CD4-positive, alpha-beta memory T cell (primary cell): Measurements from ENCODE around the gene HERC4. TPM values are rescaled to one million over a fixed set of nuclear protein-coding genes. Genes with fewer than 3 reads are reported as not detected.
"Not testable (repeated sequence)": the region's sequence is repeated elsewhere in the genome, so short reads cannot be mapped to it uniquely, and the experiment has no call there.

Source experiments
- CTCF ChIA-PET: fragments of 350-600 bp; sonication (Branson Sonifier 250); formaldehyde crosslinking; loops from one replicate; lab custom pipeline; 2021; ENCODE audit warnings: inconsistent platforms; ENCODE audit not compliant: partially characterized antibody; lab: Charles Lee
- POLR2A ChIA-PET: fragments of 350-600 bp; sonication (Branson Sonifier 250); formaldehyde crosslinking; loops from one replicate; lab custom pipeline; 2021; ENCODE audit not compliant: partially characterized antibody; lab: Charles Lee
- DNase-seq, 5 donors: peaks; one replicate each; pipeline versions ENCODE4 v3.0.0 to v3.0.0-alpha.2; 2020 to 2022; ENCODE audit warnings: mixed read lengths in 1 of 5
- H3K27ac ChIP-seq: one replicate; pipeline ENCODE4 v1.7.0; 2013; ENCODE audit warnings: low read depth, low read length
- H3K27me3 ChIP-seq: 2 replicates; pipeline ENCODE4 v1.7.0; 2013; ENCODE audit warnings: mild to moderate bottlenecking, low read length, moderate library complexity; ENCODE audit not compliant: insufficient read depth
- H3K36me3 ChIP-seq: 2 replicates; pipeline ENCODE4 v1.7.0; 2013; ENCODE audit warnings: mild to moderate bottlenecking, low read length, moderate library complexity; ENCODE audit not compliant: insufficient read depth
- H3K4me1 ChIP-seq: 2 replicates; pipeline ENCODE4 v1.7.0; 2013; ENCODE audit warnings: mild to moderate bottlenecking, low read length, moderate library complexity; ENCODE audit not compliant: insufficient read depth
- H3K4me3 ChIP-seq, 2 donors: one replicate each; pipeline ENCODE4 v1.7.0; 2013; ENCODE audit warnings: low read length in 2 of 2, mild to moderate bottlenecking in 1 of 2
- H3K9me3 ChIP-seq, 2 donors: one replicate each; pipeline ENCODE4 v1.7.0; 2013; ENCODE audit warnings: low read length in 2 of 2, control low read depth in 1 of 2; ENCODE audit not compliant: control insufficient read depth in 1 of 2
- H3K27ac Mint-ChIP-seq, 7 donors: one replicate each; pipeline ENCODE4 v1.8.0; 2020 to 2021; ENCODE audit warnings: mixed read lengths in 7 of 7, mild to moderate bottlenecking in 6 of 7, inconsistent platforms in 3 of 7, moderate library complexity in 3 of 7
- H3K27me3 Mint-ChIP-seq, 2 donors: one replicate each; pipeline ENCODE4 v1.8.0; 2020 to 2021; ENCODE audit warnings: mixed read lengths in 2 of 2
- H3K36me3 Mint-ChIP-seq, 2 donors: one replicate each; pipeline ENCODE4 v1.8.0; 2020 to 2021; ENCODE audit warnings: mixed read lengths in 2 of 2, inconsistent platforms in 1 of 2, mild to moderate bottlenecking in 1 of 2
- H3K4me1 Mint-ChIP-seq, 4 donors: one replicate each; pipeline ENCODE4 v1.8.0; 2020 to 2021; ENCODE audit warnings: mixed read lengths in 4 of 4, mild to moderate bottlenecking in 1 of 4
- H3K4me3 Mint-ChIP-seq, 8 donors: one replicate each; pipeline ENCODE4 v1.8.0; 2020 to 2021; ENCODE audit warnings: mixed read lengths in 8 of 8, mild to moderate bottlenecking in 7 of 8, moderate library complexity in 6 of 8, inconsistent platforms in 3 of 8
- H3K9me3 Mint-ChIP-seq, 8 donors: one replicate each; pipeline ENCODE4 v1.8.0; 2020 to 2021; ENCODE audit warnings: mixed read lengths in 8 of 8, mild to moderate bottlenecking in 5 of 8, inconsistent platforms in 3 of 8, moderate library complexity in 1 of 8
- intact Hi-C: fragments of 100-400 bp; cut with micrococcal nuclease; formaldehyde crosslinking; loops from one replicate; pipeline ENCODE4 v1.15.1; 2023
- polyA plus RNA-seq, 2 donors: library from polyadenylated mRNA; unstranded; fragments of 300-500 nt; fragmentation: Illumina TruSeq; gene quantifications; one replicate each; pipeline ENCODE4 v1.2.3, GENCODE V29; 2021
- total RNA-seq, 2 experiments: library from RNA; stranded (reverse); gene quantifications; one replicate each; pipeline ENCODE4 v1.2.3, GENCODE V29; 2021

Gene HERC4
- total and polyA plus RNA-seq, 4 experiments from 2014 or later: 15.7 to 117 (median 66.1) TPM

GRCh38 chr10:68082872-68083271 is 7.8 kb upstream of the HERC4 start:
- no peak overlapping the region for H3K27ac ChIP-seq
- H3K27me3 ChIP-seq: no peaks in the 10 kb centered on the region
- H3K9me3 ChIP-seq: no peaks in the 10 kb centered on the region
- no peak overlapping the region for H3K4me3 ChIP-seq
- Mint-ChIP-seq H3K4me1 (peaks cover 0 to 2% (median 0%) of the 10 kb centered on the region in 4 donors), H3K36me3 (no peaks in the 10 kb centered on the region), H3K27me3 (peaks cover 4 to 5% of the 10 kb centered on the region in 2 donors), H3K27ac (no peak overlapping the region), H3K4me3 (no peak overlapping the region), H3K9me3 (no peaks in the 10 kb centered on the region)
- ChIA-PET POLR2A (no interaction called here), CTCF (no interaction called here)
- no peaks in the 10 kb centered on the region for H3K36me3 ChIP-seq
- intact Hi-C loops: no loop called here
- DNase-seq: no peak
- no peaks in the 10 kb centered on the region for H3K4me1 ChIP-seq

GRCh38 chr10:68081916-68082315 is 6.8 kb upstream of the HERC4 start:
- Mint-ChIP-seq H3K9me3 (no peaks in the 10 kb centered on the region), H3K4me3 (no peak overlapping the region), H3K27ac (no peak overlapping the region), H3K27me3 (peaks cover 4 to 5% of the 10 kb centered on the region in 2 donors), H3K36me3 (no peaks in the 10 kb centered on the region), H3K4me1 (peaks cover 0 to 2% (median 0%) of the 10 kb centered on the region in 4 donors)
- DNase-seq: no peak
- intact Hi-C loops: no loop called here
- H3K4me1 ChIP-seq: no peaks in the 10 kb centered on the region
- ChIA-PET CTCF (no interaction called here), POLR2A (no interaction called here)
- no peak overlapping the region for H3K4me3 ChIP-seq
- no peaks in the 10 kb centered on the region for H3K36me3 ChIP-seq
- no peak overlapping the region for H3K27ac ChIP-seq
- H3K9me3 ChIP-seq: no peaks in the 10 kb centered on the region
- no peaks in the 10 kb centered on the region for H3K27me3 ChIP-seq

DNA sequence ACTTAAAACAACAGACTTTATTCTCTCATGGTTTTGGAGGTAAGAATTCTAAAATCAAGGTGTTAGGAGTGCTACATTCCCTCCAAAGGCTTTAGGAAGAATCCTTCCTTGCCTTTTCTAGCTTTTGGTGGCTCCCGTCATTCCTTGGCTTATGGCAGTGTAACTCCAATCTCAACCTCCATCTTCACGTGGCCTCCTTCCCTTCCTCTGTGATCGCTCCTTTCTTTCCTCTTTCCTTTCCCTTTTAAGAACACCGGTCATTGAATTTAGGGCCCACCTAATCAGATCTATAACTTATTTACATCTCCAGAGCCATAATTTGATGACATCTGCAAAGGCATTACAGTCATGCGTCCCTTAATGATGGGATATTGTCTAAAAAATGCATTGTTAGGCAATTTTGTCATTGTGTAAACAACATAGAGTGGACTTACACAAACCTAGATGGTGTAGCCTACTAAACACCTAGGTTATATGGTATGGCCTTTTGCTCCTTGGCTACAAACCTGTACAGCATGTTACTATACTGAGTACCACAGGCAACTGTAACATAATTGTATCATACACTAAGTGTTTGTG is 5.9 kb upstream of the HERC4 start:
- Histone ChIP-seq H3K27me3 (no peaks in the 10 kb centered on the region), H3K4me1 (no peaks in the 10 kb centered on the region), H3K4me3 (no peak overlapping the region), H3K27ac (no peak overlapping the region), H3K9me3 (no peaks in the 10 kb centered on the region), H3K36me3 (no peaks in the 10 kb centered on the region)
- Mint-ChIP-seq H3K36me3 (no peaks in the 10 kb centered on the region), H3K9me3 (no peaks in the 10 kb centered on the region), H3K4me3 (no peak overlapping the region), H3K27me3 (peaks cover 3 to 4% of the 10 kb centered on the region in 2 donors), H3K27ac (peak overlapping the region in 1 of 7 donors; percentile 45), H3K4me1 (peaks cover 0 to 1% (median 0%) of the 10 kb centered on the region in 4 donors)
- ChIA-PET POLR2A (no interaction called here), CTCF (no interaction called here)
- intact Hi-C loops: no loop called here
- no peak for DNase-seq

DNA sequence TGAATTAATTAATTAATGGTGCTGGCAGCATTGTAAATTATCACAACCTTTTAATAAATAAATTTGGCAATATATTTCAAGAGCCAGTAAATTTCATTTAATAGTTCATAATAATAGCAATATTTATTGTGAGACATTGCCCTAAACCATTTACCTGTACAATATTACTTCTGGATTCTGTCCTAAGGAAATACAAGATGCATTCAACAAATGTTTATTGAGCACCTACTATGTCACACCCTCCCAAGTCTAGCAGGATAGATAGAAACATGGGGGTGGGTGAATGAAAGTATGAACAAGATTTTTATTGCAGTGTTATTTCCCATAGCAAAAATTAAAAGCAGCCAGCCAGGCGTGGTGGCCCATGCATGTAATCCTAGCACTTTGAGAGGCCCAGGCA is 4.4 kb upstream of the HERC4 start:
- Histone ChIP-seq H3K9me3 (no peaks in the 10 kb centered on the region), H3K27ac (no peak overlapping the region), H3K4me3 (no peak overlapping the region), H3K27me3 (no peaks in the 10 kb centered on the region), H3K4me1 (peaks cover 5% of the 10 kb centered on the region), H3K36me3 (no peaks in the 10 kb centered on the region)
- Mint-ChIP-seq H3K27ac (no peak overlapping the region), H3K27me3 (peaks cover 3 to 4% of the 10 kb centered on the region in 2 donors), H3K9me3 (no peaks in the 10 kb centered on the region), H3K4me3 (no peak overlapping the region), H3K36me3 (peaks cover 0 to 2% of the 10 kb centered on the region in 2 donors), H3K4me1 (peaks cover 5 to 8% (median 6%) of the 10 kb centered on the region in 4 donors)
- intact Hi-C loops: loop anchor here (10.0 kb wide), 1 partner anchor 645 kb away; the partner anchor contains the start of gene CCAR1
- DNase-seq: no peak
- CTCF ChIA-PET: no interaction called here
- POLR2A ChIA-PET: no interaction called here

DNA sequence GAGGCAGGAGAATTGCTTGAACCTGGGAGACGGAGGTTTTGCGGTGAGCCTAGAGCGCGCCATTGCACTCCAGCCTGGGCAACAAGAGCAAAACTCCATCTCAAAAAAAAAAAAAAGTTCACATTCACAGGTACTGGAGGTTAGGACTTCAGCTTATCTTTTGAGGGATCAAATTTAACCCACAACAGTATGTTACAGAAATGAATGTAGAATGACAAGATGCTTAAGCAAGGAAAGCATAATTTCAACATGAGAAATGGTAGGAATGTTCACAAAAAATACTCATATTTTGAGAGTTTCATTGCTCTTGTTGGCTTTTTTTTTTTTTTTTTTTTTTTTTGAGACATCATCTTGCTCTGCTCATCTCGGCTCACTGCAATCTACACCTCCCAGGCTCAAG is 1.9 kb upstream of the HERC4 start:
- Histone ChIP-seq H3K4me3 (no peak overlapping the region), H3K27me3 (no peaks in the 10 kb centered on the region), H3K36me3 (no peaks in the 10 kb centered on the region), H3K4me1 (peaks cover 25% of the 10 kb centered on the region), H3K9me3 (no peaks in the 10 kb centered on the region), H3K27ac (no peak overlapping the region)
- intact Hi-C loops: loop anchor here (10.0 kb wide), 1 partner anchor 648 kb away; the partner anchor contains the start of gene CCAR1
- H3K4me3 Mint-ChIP-seq: no peak overlapping the region
- H3K4me1 Mint-ChIP-seq: peaks cover 17 to 33% (median 24%) of the 10 kb centered on the region in 4 donors
- no peak for DNase-seq
- H3K27ac Mint-ChIP-seq: peak overlapping the region in 1 of 7 donors; percentile 54
- ChIA-PET POLR2A (interaction anchor here (0.6 kb wide), 1 partner anchor 191 kb away, joined by 3 read pairs; no protein-coding TSS in a partner anchor), CTCF (interaction anchor here (0.7 to 1.1 kb wide), 2 partner anchors 79 to 208 kb away, joined by 3 to 4 read pairs; no protein-coding TSS in a partner anchor)
- no peaks in the 10 kb centered on the region for H3K27me3 Mint-ChIP-seq
- no peaks in the 10 kb centered on the region for H3K9me3 Mint-ChIP-seq
- peaks cover 0 to 11% of the 10 kb centered on the region in 2 donors for H3K36me3 Mint-ChIP-seq

DNA sequence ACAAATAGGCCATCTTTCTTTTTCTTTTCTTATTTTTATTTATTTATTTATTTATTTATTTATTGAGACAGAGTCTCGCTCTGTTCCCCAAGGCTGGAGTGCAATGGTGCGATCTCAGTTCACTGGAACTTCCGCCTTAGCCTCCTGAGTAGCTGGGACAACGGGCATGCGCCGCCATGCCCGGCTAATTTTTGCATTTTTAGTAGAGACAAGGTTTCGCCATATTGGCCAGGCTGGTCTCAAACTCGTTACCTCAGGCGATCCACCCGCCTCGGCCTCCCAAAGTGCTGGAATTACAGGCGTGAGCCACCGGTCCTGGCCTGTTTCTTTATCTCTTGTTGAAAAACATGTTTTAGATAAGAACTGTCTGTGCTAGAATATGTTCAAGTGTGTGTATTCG is 998 bp upstream of the HERC4 start:
- H3K27me3 Mint-ChIP-seq, H3K4me3 ChIP-seq, DNase-seq, CTCF ChIA-PET, H3K27ac ChIP-seq, H3K9me3 Mint-ChIP-seq, H3K9me3 ChIP-seq, H3K36me3 ChIP-seq, H3K27me3 ChIP-seq: not testable (repeated sequence)
- POLR2A ChIA-PET: interaction anchor here (1.1 kb wide), 1 partner anchor 311 kb away, joined by 4 read pairs; no protein-coding TSS in a partner anchor
- peaks cover 25 to 42% (median 33%) of the 10 kb centered on the region in 4 donors for H3K4me1 Mint-ChIP-seq
- H3K4me1 ChIP-seq: peaks cover 34% of the 10 kb centered on the region
- intact Hi-C loops: loop anchor here (10.0 kb wide), 1 partner anchor 649 kb away; the partner anchor contains the start of gene CCAR1
- H3K27ac Mint-ChIP-seq: peak overlapping the region in 2 of 7 donors; percentile 70 to 89
- H3K36me3 Mint-ChIP-seq: peaks cover under 1 to 18% of the 10 kb centered on the region in 2 donors
- H3K4me3 Mint-ChIP-seq: peak overlapping the region in 6 of 8 donors; percentile 21 to 97 (median 42)

GRCh38 chr10:68075550-68076004 is 494 bp upstream of the HERC4 start:
- no peak for DNase-seq
- H3K4me3 ChIP-seq: peak overlapping the region; percentile 23 to 30

More at GRCh38 chr10:68075550-68076004, 494 bp upstream of the HERC4 start:
- peaks cover 6 to 23% of the 10 kb centered on the region in 2 donors for H3K36me3 Mint-ChIP-seq
- H3K4me1 Mint-ChIP-seq: peaks cover 30 to 47% (median 38%) of the 10 kb centered on the region in 4 donors
- peak overlapping the region; percentile 69 to 99 (median 96) for H3K4me3 Mint-ChIP-seq
- CTCF ChIA-PET: no interaction called here
- POLR2A ChIA-PET: interaction anchor here (0.6 to 1.1 kb wide), 3 partner anchors 192 to 311 kb away, joined by 3 to 6 read pairs (median 4); partner anchors contain the start of gene SIRT1
- Histone ChIP-seq H3K27ac (peak overlapping the region; percentile 98), H3K27me3 (no peaks in the 10 kb centered on the region), H3K9me3 (no peaks in the 10 kb centered on the region), H3K36me3 (no peaks in the 10 kb centered on the region), H3K4me1 (peaks cover 39% of the 10 kb centered on the region)
- H3K27ac Mint-ChIP-seq: peak overlapping the region; percentile 60 to 92 (median 83)
- no peaks in the 10 kb centered on the region for H3K9me3 Mint-ChIP-seq
- H3K27me3 Mint-ChIP-seq: no peaks in the 10 kb centered on the region
- intact Hi-C loops: loop anchor here (1.0 to 10.0 kb wide), 6 partner anchors 191 to 649 kb away; partner anchors contain the start of genes CCAR1 and SIRT1
